Femur (tissue), 1 donor: ENCODE measurements around the gene GRAMD4.

ENCODE experiments used
- DNase-seq: peaks from one replicate; pipeline ENCODE4 v3.0.0-alpha.2; 2017

Gene GRAMD4

GRCh38 chr22:46598737-46599424 is 21.3 kb upstream of the GRAMD4 start:
- DNase-seq: no peak

DNA sequence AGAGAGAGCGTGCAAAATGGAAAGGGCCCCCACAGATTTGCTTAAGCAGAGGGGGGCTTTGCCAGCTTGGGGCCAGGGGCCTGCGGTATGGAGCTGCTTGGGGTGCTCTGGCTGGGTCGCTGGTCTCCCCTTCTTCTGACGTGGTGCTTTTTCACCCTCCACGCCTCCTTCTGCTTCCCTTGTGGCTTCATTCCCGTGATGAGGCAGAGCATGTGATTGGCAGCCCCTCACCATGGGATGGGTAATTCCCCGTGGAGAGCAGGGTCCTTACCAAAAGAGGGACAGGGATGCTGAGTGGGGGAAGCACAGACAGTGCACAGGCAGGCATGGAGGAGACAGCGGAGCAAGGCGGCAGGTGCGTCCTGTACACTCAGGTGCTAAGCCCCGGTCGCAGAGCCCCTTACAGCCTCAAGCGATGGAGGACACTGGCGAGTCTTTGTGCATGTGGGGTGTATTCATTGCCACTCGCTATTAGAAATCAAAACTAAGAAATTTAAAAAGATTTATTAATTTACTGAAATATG is 19.9 kb upstream of the GRAMD4 start:
- DNase-seq: no peak

DNA sequence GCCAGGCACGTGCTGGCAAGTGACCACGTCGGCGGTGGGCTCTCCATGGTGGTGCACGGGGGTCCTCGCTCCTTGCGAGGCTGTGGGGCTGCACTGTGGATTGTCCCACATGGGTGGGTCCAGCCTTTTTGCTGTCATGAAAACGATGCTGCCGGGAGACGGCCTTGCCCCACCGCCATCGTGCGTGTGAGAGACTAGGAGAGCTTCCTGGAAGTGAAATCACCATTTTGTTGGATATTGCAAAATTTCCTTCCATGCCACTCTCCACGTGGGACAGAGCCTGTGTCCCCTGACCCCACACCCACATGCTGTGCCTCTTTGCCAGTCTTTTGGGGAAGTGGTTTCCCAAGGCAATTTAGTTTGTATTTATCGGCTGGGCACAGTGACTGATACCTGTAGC is 18.2 kb upstream of the GRAMD4 start:
- no peak for DNase-seq

DNA sequence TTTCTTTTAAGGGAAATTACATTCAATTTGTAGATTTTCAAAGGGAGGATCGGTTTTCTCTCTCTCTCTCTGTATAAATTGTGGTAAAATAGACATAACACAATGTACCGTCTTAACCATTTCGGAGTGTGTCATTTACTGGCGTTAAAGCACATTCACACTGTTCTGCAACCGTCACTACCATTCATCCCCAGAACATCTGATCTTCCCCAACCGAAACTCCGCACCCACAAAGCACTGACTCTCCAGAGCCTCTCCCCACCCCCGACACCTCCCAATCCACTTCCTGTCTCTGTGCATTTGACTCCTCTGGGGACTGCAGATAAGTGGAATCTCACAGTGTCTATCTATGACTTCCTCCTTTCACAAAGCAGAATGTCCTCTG is 15.9 kb upstream of the GRAMD4 start:
- no peak for DNase-seq

GRCh38 chr22:46605117-46605516 is 15.1 kb upstream of the GRAMD4 start:
- no peak for DNase-seq

DNA sequence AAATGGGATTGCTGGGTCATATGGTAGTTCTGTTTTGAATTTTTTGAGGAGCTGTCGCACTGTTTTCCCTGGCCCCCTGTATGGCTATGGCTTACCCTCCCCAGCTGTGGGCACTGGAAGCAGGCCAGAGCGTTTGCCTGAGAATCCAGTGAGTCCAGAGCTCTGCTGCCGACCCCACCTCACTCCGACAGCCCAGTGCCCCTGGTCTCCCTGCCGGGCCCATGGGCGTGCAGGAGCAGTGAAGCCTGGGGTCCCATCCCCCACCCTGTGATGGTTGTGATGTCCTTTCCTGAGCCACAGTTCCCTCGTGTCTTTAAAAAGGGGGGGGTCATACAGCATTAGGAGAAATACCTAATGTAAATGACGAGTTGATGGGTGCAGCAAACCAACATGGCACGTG is 13.3 kb upstream of the GRAMD4 start:
- DNase-seq: no peak

- DNase-seq: no peak
These were observed 12.6 kb upstream of the GRAMD4 start for GRCh38 chr22:46607483-46608114.

DNA sequence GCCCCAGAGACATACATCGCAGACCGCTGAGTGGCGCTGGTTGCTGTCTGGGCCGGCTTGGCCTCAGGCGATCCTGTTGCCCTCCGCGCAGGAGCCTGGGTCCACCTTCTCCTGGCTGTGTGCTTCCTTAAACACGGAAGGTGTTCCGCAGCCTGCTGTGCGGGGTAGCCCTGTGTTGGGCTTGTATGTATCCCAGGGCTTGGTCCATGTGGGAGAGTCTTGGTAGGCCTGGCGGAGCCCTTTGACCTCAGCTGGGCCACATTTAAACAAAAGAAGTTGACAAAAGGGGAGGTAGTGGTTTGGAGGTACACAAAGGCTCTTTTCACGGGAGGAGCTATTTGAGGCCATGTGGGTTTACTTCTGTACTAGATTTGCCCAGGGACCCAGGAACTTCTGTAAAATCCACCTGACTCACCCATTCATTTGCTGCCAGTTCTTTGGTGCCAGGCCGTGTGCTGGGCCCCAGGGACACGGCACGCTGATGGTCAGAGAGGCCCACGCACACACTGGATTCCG is 11.0 kb upstream of the GRAMD4 start:
- no peak for DNase-seq

GRCh38 chr22:46609724-46610201 is 10.4 kb upstream of the GRAMD4 start:
- no peak for DNase-seq

DNA sequence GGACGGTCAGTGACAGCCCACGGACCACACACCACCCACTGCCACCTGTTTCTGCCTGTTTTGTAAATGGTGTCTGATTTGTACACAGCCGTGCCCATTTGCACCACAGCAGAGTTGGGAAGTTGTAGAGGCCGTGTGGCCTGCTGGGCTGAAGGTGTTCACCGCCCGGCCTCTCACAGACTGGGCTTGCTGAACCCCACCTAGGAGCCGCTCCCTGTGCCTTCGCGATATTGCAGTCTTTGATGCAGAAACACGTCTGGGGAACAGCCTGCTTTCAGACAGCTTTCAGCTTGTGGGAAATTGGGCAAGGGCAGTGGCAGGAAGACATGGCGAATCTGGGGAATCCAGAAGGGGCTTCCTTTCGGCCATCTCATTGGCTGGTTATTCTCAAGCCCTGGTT is 9.8 kb upstream of the GRAMD4 start:
- no peak for DNase-seq

GRCh38 chr22:46611189-46611588 is 9.0 kb upstream of the GRAMD4 start:
- no peak for DNase-seq

GRCh38 chr22:46612341-46612903 is 7.8 kb upstream of the GRAMD4 start:
- no peak for DNase-seq

- peak; percentile 69 for DNase-seq
These were observed 7.1 kb upstream of the GRAMD4 start for GRCh38 chr22:46612904-46613605.

DNA sequence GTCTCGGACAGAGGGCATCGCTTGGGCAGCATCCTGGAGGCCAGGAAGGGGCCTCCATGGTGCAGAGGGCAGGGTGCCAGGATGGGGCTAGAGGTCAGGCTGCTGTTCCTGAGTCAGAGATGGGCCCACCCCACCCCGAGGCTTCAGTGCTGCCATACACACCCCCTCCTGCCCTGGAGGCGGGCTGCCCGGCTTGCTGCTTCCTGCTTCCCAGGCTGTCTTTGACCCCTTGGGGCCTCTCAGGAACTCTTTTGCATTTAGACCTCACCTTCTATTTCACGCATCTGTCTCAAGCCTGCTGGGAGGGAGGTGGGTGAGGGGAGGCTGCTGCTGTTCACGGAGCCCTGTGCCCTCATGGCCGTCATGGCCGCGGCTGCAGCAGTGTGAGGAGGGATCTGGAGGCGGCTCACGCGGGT is 6.6 kb upstream of the GRAMD4 start:
- no peak for DNase-seq

- DNase-seq: no peak
These were observed 5.9 kb upstream of the GRAMD4 start for GRCh38 chr22:46614025-46614931.

GRCh38 chr22:46617207-46617985 is 2.8 kb upstream of the GRAMD4 start:
- DNase-seq: no peak

DNA sequence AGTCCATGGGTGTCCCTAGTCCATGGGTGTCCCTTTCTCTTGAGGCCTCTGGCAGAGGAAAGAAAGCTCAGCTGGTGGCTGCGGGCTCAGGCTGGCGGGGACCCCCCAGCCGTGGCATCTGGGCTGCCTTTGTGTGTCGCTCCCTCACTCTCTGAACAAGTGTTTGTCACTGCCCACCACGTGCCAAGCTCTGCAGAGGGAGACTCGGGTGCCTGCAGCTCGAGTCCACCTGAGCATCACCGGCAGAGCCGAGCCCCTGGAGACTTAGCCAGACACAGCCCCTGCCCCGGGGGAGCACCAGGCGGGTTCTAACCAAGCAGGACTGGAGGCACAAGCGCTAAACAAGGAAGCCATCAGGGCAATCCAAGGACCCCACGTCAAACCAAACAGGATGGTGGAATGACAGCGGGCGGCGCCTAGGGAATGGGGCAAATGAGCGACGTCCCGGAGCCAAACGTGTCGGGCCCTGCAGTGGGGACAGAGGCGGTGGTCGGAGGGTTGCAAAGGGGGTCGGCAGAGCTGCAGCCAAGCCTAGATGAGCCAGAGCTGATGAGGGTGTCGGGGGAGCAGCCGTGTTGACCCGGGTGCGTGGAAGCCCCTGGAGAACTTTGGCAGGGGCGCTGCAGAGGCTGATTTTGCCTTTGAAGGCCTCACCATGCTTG is 2.1 kb upstream of the GRAMD4 start:
- no peak for DNase-seq

DNA sequence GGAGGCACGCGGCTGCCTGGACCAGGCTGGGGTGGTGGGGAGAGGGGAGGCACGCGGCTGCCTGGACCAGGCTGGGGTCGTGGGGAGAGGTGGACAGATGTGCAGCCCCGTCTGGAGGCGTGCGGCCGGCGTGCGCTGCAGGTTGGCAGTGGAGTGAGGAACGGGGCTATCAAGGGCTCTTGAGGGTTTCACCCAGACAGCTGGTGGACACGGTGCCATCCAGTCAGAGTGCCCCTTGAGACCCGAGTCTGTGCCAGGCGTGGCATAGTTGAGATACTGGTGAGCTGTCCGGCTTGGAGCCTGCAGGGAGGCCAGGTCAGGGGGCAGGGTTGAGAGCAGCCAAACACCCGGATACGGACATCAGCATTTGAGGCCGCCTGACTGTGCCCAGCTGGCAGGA is 1.5 kb upstream of the GRAMD4 start:
- no peak for DNase-seq

- no peak for DNase-seq
These were observed 851 bp upstream of the GRAMD4 start for GRCh38 chr22:46619240-46619829.

DNA sequence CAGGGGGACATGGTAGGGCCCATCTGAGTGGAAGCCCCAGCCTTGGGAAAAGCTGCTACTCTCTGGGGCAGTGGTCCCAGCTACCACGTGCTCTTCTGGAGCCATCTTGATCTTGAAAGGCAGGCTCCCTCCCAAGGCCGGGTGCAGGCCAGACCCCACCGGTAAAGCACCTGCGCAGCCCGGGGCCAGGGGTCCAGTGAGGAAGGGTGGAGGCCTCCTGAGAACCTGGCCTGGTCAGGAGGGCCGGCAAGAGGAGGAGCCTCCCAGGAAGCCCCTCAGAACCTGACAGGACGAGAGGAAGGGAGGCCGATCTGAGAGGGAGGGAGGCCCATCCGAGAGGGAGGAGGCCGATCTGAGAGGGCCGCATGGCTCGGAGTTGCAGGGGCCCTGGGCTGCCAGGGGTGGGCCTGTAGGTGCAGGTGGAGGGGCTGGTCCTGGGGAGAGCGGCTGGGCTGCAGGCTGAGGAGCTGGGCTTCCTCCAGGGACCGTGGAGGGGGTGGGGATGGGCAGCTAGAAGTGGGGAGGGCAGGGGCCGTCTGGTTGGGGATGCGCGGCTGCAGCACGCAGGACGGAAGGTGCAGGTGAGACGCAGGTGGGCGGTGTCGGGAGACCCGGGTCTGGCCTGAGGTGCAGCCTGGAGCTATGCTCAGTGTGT is 529 bp downstream of the GRAMD4 start:
- DNase-seq: no peak
